Psoas muscle (tissue), 8 donors: Measurements from ENCODE around the gene KIRREL3. TPM values are rescaled to one million over a fixed set of nuclear protein-coding genes. Genes with fewer than 3 reads are reported as not detected.

Experiments
- ATAC-seq, 4 donors: fragments of 200-7000 bp; cut with Tn5 transposase; one replicate each; pipeline ENCODE4 v1.9.1; 2020; ENCODE audit warnings: moderate library complexity in 3 of 4, mild to moderate bottlenecking in 2 of 4
- DNase-seq, 2 donors: peaks; one replicate each; pipeline ENCODE4 v3.0.0-alpha.2; 2020
- H3K27ac ChIP-seq: fragments of 200-600 bp; one replicate; pipeline ENCODE4 v1.8.0; 2022
- H3K27me3 ChIP-seq, 3 donors: fragments of 200-600 bp in 1 of 3; one replicate each; pipeline versions ENCODE4 v1.6.1 to v1.8.0; 2013 to 2022; ENCODE audit warnings: low read length in 2 of 3, mild to moderate bottlenecking in 2 of 3, moderate library complexity in 1 of 3; ENCODE audit not compliant: insufficient read depth in 3 of 3
- H3K36me3 ChIP-seq, 2 donors: fragments of 200-600 bp in 1 of 2; one replicate each; pipeline versions ENCODE4 v1.6.1 to v1.8.0; 2013 to 2022; ENCODE audit warnings: low read depth in 1 of 2, mild to moderate bottlenecking in 1 of 2, moderate library complexity in 1 of 2; ENCODE audit not compliant: insufficient read depth in 1 of 2
- H3K4me1 ChIP-seq: fragments of 200-600 bp; one replicate; pipeline ENCODE4 v1.8.0; 2022
- H3K4me3 ChIP-seq: fragments of 200-600 bp; one replicate; pipeline ENCODE4 v1.8.0; 2022; ENCODE audit warnings: mild to moderate bottlenecking
- H3K9me3 ChIP-seq: fragments of 200-600 bp; one replicate; pipeline ENCODE4 v1.8.0; 2022
- CTCF ChIP-seq: fragments of 200-600 bp; IDR thresholded peaks from one replicate; pipeline ENCODE4 v1.8.0; 2022; ENCODE audit warnings: antibody characterized with exemption
- WGBS, 3 donors: extraction: QIAGEN DNeasy Blood & Tissue Kit; methylation state at CpG; one replicate each; pipeline versions ENCODE4 v1.1.6 to v1.1.7; 2013; 5-methylcytosine and 5-hydroxymethylcytosine counted together
- intact Hi-C, 2 donors: fragments of 100-400 bp; cut with DNase I; formaldehyde crosslinking; loops; one replicate each; pipeline versions ENCODE4 v1.11.0 to v1.14.2; 2022
- polyA plus RNA-seq, 3 donors: library from polyadenylated mRNA; stranded (reverse); fragments of 200-250 nt; gene quantifications; one replicate each; pipeline ENCODE4 v1.2.3, GENCODE V29; 2013
- total RNA-seq, 4 donors: library from RNA; stranded (reverse); fragmentation: NEBNext Ultra II Directional in 2 of 4; extraction: Animal tissue kit (Norgen Biotek cat#: 25700) in 2 of 4; gene quantifications; one replicate each; pipeline versions ENCODE4 v1.2.1 to v1.2.4, GENCODE V29; 2021 to 2023
- donor health status: healthy with polysubstance abuse.
- donor health status: DM: no; HTN: no; CAD: no; lungs with moderate emphysema.
- donor health status: Bipolar disorder and iron deficiency.
- donor health status: healthy.
- donor health status: DM: yes; HTN: yes; CAD: no.
- donor health status: DM: no; HTN: no; CAD: no.
- donor health status: DM: no; HTN: no; CAD: no.
- donor health status: DM: yes; HTN: yes; CAD: no.

KIRREL3 gene
- total and polyA plus RNA-seq, 7 donors = 0.04 TPM; not detected in 6

DNA sequence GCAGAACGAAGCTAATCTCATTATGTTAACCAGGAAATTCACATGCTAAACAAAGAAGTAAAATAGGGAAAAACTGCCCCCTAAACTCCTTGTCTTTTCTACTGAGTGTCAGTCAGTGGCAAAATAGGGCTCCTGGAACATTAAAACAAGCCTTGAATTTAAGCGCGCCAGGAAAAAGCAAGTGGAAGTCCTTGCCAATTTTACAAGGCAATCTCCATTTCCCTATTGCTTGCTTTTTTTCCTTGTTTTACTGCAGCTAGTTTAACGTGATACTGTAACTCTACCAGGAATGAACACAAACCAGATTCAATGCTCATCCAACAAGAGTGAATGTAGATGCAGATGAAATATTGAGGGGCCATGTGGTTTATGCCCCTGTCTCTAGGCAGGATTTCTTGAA, 28.1 kb upstream of the KIRREL3 start:
- no peak for ATAC-seq
- Histone ChIP-seq H3K4me1 (no peaks in the 10 kb centered on the region), H3K36me3 (no peaks in the 10 kb centered on the region), H3K27me3 (peaks cover 0 to 8% (median 5%) of the 10 kb centered on the region in 3 donors), H3K9me3 (no peaks in the 10 kb centered on the region), H3K27ac (no peak overlapping the region), H3K4me3 (no peak overlapping the region)
- no peak for DNase-seq
- intact Hi-C loops = no loop called here
- TF ChIP-seq CTCF = no peak
- 34 to 42% (median 35%) methylated on average over 4 of the region's 4 CpGs for WGBS, 3 donors

GRCh38 chr11:127027789-127028188, 27.2 kb upstream of the KIRREL3 start:
- H3K27me3 ChIP-seq = peaks cover 0 to 6% (median 5%) of the 10 kb centered on the region in 3 donors
- 63 to 69% (median 63%) methylated on average over 5 of the region's 5 CpGs for WGBS, 3 donors

DNA sequence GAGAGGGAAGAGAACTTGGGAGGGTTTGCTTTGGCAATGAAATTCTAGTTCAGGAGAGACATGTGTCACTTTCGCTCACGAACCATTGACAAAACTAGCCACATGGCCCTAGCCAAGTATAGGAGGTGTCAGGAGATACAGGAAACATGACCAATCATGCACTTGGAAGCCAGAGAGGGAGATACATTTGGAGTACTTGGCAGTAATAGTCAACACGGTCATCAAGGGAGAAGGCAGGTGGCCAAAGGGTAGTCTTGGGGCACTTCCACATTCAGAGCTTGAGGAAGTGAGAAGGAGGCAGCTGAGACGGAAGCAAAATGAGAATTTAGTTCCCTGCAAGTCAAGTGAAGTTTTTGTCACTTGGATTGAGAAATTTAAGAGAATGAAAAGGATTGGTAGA, 26.4 kb upstream of the KIRREL3 start:
- DNase-seq (no peak), ATAC-seq (no peak)
- Histone ChIP-seq H3K27ac (no peak overlapping the region), H3K4me3 (no peak overlapping the region), H3K9me3 (no peaks in the 10 kb centered on the region), H3K36me3 (no peaks in the 10 kb centered on the region), H3K27me3 (peaks cover 0 to 5% (median 4%) of the 10 kb centered on the region in 3 donors), H3K4me1 (no peaks in the 10 kb centered on the region)
- TF ChIP-seq CTCF = no peak
- intact Hi-C loops = no loop called here
- WGBS, 3 donors = 19 to 31% (median 23%) methylated on average over 4 of the region's 4 CpGs

More at GRCh38 chr11:127027789-127028188, 27.2 kb upstream of the KIRREL3 start:
- intact Hi-C loops = no loop called here
- H3K36me3 ChIP-seq = no peaks in the 10 kb centered on the region
- no peak for ATAC-seq
- DNase-seq = no peak
- H3K9me3 ChIP-seq = no peaks in the 10 kb centered on the region
- no peak for TF ChIP-seq CTCF
- no peak overlapping the region for H3K27ac ChIP-seq
- H3K4me3 ChIP-seq = no peak overlapping the region
- no peaks in the 10 kb centered on the region for H3K4me1 ChIP-seq

- peaks cover 0 to 5% (median 3%) of the 10 kb centered on the region in 3 donors for H3K27me3 ChIP-seq
- TF ChIP-seq CTCF = no peak
- no peaks in the 10 kb centered on the region for H3K36me3 ChIP-seq
- H3K9me3 ChIP-seq = no peaks in the 10 kb centered on the region
- H3K4me3 ChIP-seq = no peak overlapping the region
- no peak overlapping the region for H3K27ac ChIP-seq
- intact Hi-C loops = no loop called here
- ATAC-seq = no peak
- no peaks in the 10 kb centered on the region for H3K4me1 ChIP-seq
- 81 to 84% (median 82%) methylated on average over 2 of the region's 2 CpGs for WGBS, 3 donors
- no peak for DNase-seq
Measured at GRCh38 chr11:127023991-127024390, 23.4 kb upstream of the KIRREL3 start.

- WGBS, 3 donors = 75 to 78% (median 75%) methylated on average over 8 of the region's 8 CpGs
- Histone ChIP-seq H3K9me3 (no peaks in the 10 kb centered on the region), H3K4me3 (no peak overlapping the region), H3K27me3 (peaks cover 0 to 3% (median 0%) of the 10 kb centered on the region in 3 donors), H3K36me3 (no peaks in the 10 kb centered on the region), H3K4me1 (no peaks in the 10 kb centered on the region), H3K27ac (no peak overlapping the region)
- intact Hi-C loops = no loop called here
- no peak for TF ChIP-seq CTCF
- DNase-seq (no peak), ATAC-seq (no peak)
Measured at GRCh38 chr11:127018683-127019279, 18.2 kb upstream of the KIRREL3 start.
